CD4-positive, alpha-beta T cell treated with Interferon alpha-2 for 1 hour (primary cell): ENCODE measurements around the gene SMARCE1.
A peak's percentile ranks its signal among the peaks of the same experiment; 100 is the strongest.

Source experiments
- DNase-seq, 2 donors: peaks; one replicate each; pipeline ENCODE4 v3.0.0-alpha.2; 2020 to 2022

SMARCE1 gene

GRCh38 chr17:40647624-40648383 is at the start of gene SMARCE1:
Gene SMARCE1 (minus strand): TSS chr17:40647818. CDS start chr17:40645802, 2,016 bp downstream.
- peak; percentile 73 to 83 for DNase-seq

- no peak for DNase-seq
Measured at GRCh38 chr17:40697297-40697696, 49.7 kb upstream of the SMARCE1 start.

- no peak for DNase-seq
Measured at GRCh38 chr17:40696651-40697072, 49.0 kb upstream of the SMARCE1 start.

GRCh38 chr17:40695874-40696472 is 48.4 kb upstream of the SMARCE1 start:
- DNase-seq, result no peak

GRCh38 chr17:40694584-40694983 is 47.0 kb upstream of the SMARCE1 start:
- DNase-seq, result no peak

- no peak for DNase-seq
Measured at GRCh38 chr17:40687106-40687505, 39.5 kb upstream of the SMARCE1 start.

- no peak for DNase-seq
Measured at GRCh38 chr17:40686192-40686591, 38.6 kb upstream of the SMARCE1 start.

- no peak for DNase-seq
Measured at GRCh38 chr17:40680998-40681397, 33.4 kb upstream of the SMARCE1 start.

GRCh38 chr17:40679523-40679907 is 31.9 kb upstream of the SMARCE1 start:
- DNase-seq, result no peak

GRCh38 chr17:40678902-40679522 is 31.4 kb upstream of the SMARCE1 start:
- DNase-seq, result no peak

- no peak for DNase-seq
Measured at GRCh38 chr17:40675905-40676304, 28.3 kb upstream of the SMARCE1 start.

GRCh38 chr17:40672654-40673053 is 25.0 kb upstream of the SMARCE1 start:
- no peak for DNase-seq

GRCh38 chr17:40671282-40671681 is 23.7 kb upstream of the SMARCE1 start:
- DNase-seq, result no peak

- no peak for DNase-seq
Measured at GRCh38 chr17:40666331-40666730, 18.7 kb upstream of the SMARCE1 start.

GRCh38 chr17:40664582-40665333 is 17.1 kb upstream of the SMARCE1 start, which contains the start of gene KRT222:
Gene KRT222 (minus strand): TSS chr17:40665177. CDS start chr17:40665099, 78 bp downstream.
- DNase-seq, result no peak

- DNase-seq, result no peak
Measured at GRCh38 chr17:40663252-40663651, 15.6 kb upstream of the SMARCE1 start.

- DNase-seq, result no peak
Measured at GRCh38 chr17:40659911-40660310, 12.3 kb upstream of the SMARCE1 start.

GRCh38 chr17:40658396-40658795 is 10.8 kb upstream of the SMARCE1 start:
- no peak for DNase-seq

- no peak for DNase-seq
Measured at GRCh38 chr17:40651939-40652338, 4.3 kb upstream of the SMARCE1 start.

GRCh38 chr17:40648384-40648968 is 858 bp upstream of the SMARCE1 start:
- no peak for DNase-seq

- peak in 1 of 2 donors; percentile 38 for DNase-seq
Measured at GRCh38 chr17:40646791-40647623, 611 bp downstream of the SMARCE1 start.

GRCh38 chr17:40645943-40646342 is 1.7 kb downstream of the SMARCE1 start:
- no peak for DNase-seq
